GM06990 (cell line): Measurements from ENCODE around the gene ZBTB3.

Experiments used
- DNase-seq: peaks from one replicate; pipeline ENCODE4 v3.0.0-alpha.2; 2011; ENCODE audit not compliant: insufficient read length; ENCODE audit errors: extremely low read depth
- H3K27me3 ChIP-seq: replicated peaks from 2 replicates; pipeline ENCODE4 v1.6.0; 2011; ENCODE audit warnings: low read length; ENCODE audit not compliant: control insufficient read depth, insufficient read depth
- H3K36me3 ChIP-seq: 2 replicates; pipeline ENCODE4 v1.5.1; 2011; ENCODE audit warnings: low read length; ENCODE audit not compliant: control insufficient read depth, insufficient read depth
- H3K4me3 ChIP-seq: replicated peaks from 2 replicates; pipeline ENCODE4 v1.5.1; 2011; ENCODE audit warnings: low read depth, mild to moderate bottlenecking, control low read depth, low read length
- TF ChIP-seq, protein P1 (sequence below): IDR thresholded peaks from 2 replicates; pipeline ENCODE4 v1.5.1; 2011; ENCODE audit warnings: low read length, control low read depth, mild to moderate bottlenecking, inconsistent platforms; ENCODE audit not compliant: insufficient read depth, poor library complexity, severe bottlenecking

The ZBTB3 gene

GRCh38 chr11:62712276-62712812, 41.6 kb downstream of the ZBTB3 start:
- peaks cover 22% of the 10 kb centered on the region for H3K36me3 ChIP-seq
- DNase-seq, result no peak
- TF ChIP-seq, protein P1, sequence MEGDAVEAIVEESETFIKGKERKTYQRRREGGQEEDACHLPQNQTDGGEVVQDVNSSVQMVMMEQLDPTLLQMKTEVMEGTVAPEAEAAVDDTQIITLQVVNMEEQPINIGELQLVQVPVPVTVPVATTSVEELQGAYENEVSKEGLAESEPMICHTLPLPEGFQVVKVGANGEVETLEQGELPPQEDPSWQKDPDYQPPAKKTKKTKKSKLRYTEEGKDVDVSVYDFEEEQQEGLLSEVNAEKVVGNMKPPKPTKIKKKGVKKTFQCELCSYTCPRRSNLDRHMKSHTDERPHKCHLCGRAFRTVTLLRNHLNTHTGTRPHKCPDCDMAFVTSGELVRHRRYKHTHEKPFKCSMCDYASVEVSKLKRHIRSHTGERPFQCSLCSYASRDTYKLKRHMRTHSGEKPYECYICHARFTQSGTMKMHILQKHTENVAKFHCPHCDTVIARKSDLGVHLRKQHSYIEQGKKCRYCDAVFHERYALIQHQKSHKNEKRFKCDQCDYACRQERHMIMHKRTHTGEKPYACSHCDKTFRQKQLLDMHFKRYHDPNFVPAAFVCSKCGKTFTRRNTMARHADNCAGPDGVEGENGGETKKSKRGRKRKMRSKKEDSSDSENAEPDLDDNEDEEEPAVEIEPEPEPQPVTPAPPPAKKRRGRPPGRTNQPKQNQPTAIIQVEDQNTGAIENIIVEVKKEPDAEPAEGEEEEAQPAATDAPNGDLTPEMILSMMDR, result no peak

GRCh38 chr11:62710001-62710345, 44.0 kb downstream of the ZBTB3 start:
- Histone ChIP-seq H3K27me3 (no peaks in the 10 kb centered on the region), H3K36me3 (peaks cover 10% of the 10 kb centered on the region), H3K4me3 (peak overlapping the region; percentile 64)
- DNase-seq, result no peak
- TF ChIP-seq, protein P1, result no peak

More at GRCh38 chr11:62712276-62712812, 41.6 kb downstream of the ZBTB3 start:
- Histone ChIP-seq H3K27me3 (no peaks in the 10 kb centered on the region), H3K4me3 (no peak overlapping the region)

DNA sequence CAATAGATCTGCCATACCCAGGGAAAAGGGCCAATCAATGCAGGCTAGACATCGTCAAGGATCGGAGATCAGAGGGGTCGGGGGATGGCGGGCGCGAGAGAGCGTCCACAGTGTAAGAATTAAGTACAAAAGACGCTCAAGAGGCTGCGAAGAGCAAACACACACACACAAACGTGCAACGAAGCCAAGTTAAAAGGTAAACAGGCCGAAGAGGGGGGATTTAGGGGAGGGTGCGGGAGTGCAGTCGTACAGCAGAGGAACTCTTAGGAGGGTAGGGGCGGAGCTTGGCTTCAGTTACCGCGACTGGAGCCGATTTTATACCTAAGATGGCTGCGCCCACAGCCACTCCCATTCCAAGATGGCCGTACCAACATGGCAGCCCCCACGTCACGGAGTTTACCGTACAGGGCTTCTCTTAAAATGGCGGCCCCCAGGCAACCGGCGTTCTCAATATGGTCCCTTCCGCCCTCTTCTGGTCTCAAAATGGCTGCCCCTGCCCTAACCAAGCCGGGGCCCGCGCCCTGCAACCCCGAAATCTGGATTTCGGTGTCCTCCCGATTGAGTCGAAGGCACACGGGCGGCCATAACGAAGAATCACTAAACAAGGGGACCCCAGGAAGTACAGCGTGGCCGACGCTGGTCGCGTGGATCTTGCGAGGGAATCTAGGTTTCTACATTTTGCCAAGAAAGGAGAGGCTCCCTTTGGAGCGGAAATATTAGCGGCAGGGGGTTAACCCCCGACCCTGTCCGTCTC, 44.5 kb downstream of the ZBTB3 start:
- Histone ChIP-seq H3K27me3 (no peaks in the 10 kb centered on the region), H3K36me3 (peaks cover 8% of the 10 kb centered on the region), H3K4me3 (peak overlapping the region; percentile 64)
- TF ChIP-seq, protein P1, result no peak
- peak; percentile 88 for DNase-seq

DNA sequence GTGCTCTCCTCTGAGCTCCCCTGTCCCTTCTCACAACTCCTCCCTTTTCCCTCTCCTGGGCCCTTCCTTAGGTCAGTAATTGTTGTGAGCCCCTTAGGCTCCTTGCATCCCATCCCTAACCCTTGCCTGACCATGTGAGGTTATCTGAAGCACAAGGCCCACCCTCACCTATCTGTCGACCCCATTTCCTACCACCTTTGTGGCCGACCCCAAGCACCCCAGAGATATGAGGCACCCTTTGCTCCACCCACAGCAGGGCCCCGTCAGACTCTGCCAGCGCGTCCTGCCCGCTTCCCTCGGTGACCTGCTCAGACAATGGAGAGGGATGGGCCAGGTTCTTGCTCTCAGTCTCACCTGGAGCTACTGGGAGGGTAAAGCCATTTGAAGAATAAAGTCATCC, 45.2 kb downstream of the ZBTB3 start:
- H3K4me3 ChIP-seq, result peak overlapping the region; percentile 63
- no peak for DNase-seq
- TF ChIP-seq, protein P1, result no peak
- peaks cover 7% of the 10 kb centered on the region for H3K36me3 ChIP-seq
- H3K27me3 ChIP-seq, result no peaks in the 10 kb centered on the region

DNA sequence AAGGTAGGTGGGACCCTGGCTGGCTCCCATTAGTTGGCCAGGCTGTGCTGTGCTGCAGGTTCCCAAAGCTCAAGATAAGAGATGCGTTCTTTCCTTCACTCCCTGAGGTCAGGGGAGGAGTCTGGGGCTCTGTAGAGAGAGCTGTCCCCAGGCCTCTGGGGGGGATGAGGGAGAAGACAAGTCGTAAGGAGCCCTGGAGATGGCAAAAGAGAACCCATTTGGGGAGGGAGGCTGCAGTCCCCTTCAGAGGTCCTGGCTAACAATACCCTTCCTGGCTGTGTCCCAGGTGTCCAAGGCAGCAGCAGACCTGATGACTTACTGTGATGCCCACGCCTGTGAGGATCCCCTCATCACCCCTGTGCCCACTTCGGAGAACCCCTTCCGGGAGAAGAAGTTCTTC, 45.6 kb downstream of the ZBTB3 start:
- peak overlapping the region; percentile 63 for H3K4me3 ChIP-seq
- H3K36me3 ChIP-seq, result peaks cover 4% of the 10 kb centered on the region
- no peaks in the 10 kb centered on the region for H3K27me3 ChIP-seq
- DNase-seq, result no peak
- TF ChIP-seq, protein P1, result no peak
